Stimulated activated CD8-positive, alpha-beta memory T cell treated with anti-CD3 and anti-CD28 coated beads, Interleukin-7, amount 100 ng/mL, for 1 hour (primary cell): ENCODE data around the gene EXOC3L2.

Source experiments
- DNase-seq, 2 donors: peaks; one replicate each; pipeline ENCODE4 v3.0.0-alpha.2; 2020; ENCODE audit warnings: low read depth in 2 of 2

EXOC3L2 gene

GRCh38 chr19:45179892-45180370, 65.3 kb downstream of the EXOC3L2 start:
- DNase-seq = no peak

DNA sequence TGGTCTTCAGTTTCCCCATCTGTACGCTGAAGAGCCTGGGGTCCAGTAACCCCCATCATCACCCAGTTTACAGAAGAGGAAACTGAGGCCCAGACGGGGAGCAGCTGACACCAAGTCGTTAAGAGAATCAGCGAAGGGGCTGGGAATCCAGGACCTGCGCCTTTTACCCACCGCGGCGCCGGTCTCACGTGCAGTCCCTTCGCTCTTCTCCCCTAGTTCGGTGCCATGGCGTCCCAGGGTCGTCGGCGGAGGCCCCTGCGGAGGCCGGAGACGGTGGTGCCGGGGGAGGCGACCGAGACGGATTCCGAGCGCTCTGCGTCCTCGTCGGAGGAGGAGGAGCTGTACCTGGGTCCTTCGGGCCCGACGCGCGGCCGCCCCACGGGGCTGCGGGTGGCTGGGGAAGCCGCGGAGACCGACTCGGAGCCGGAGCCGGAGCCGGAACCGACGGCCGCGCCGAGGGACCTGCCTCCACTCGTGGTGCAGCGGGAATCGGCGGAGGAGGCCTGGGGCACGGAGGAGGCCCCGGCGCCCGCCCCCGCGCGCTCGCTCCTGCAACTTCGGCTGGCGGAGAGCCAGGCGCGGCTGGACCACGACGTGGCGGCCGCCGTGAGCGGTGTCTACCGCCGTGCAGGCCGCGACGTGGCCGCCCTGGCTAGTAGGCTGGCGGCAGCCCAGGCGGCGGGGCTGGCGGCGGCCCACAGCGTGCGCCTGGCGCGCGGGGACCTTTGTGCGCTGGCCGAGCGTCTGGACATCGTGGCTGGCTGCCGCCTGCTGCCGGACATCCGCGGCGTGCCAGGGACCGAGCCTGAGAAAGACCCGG, 65.9 kb downstream of the EXOC3L2 start:
- no peak for DNase-seq

- DNase-seq = peak; percentile 99
These were observed 66.7 kb downstream of the EXOC3L2 start, which contains the start of gene BLOC1S3 for GRCh38 chr19:45178262-45179071. Gene BLOC1S3 (plus strand): TSS chr19:45178784. CDS start chr19:45179297, 513 bp downstream.

DNA sequence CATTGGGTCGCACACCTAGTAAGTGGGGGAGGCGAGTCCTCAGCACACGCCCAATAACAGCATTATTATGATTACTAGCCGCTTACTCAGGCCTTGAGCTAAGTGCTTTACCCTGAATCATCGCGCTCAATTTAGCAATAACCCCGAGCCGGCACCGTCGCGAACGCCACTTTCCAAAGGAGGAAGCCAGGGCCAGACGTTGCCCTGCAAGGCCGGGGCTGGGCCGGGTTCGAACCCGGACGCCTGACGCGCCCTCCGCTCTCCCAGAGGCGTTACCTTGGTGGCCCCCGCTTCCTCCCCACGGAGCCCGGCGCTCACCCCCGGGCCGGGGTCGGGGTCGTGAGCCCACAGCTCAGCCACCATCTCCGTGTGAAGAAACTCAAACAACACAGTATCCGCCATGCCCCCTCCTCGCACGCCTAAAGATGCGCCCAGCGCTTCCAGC, 67.4 kb downstream of the EXOC3L2 start, which contains the start of gene TRAPPC6A:
TSS of gene TRAPPC6A (minus strand) at position 421 of the 445 bp plus-strand sequence. CDS start at position 402, 19 bp downstream.
- no peak for DNase-seq

GRCh38 chr19:45175515-45176345, 69.5 kb downstream of the EXOC3L2 start:
- no peak for DNase-seq

GRCh38 chr19:45173816-45174215, 71.4 kb downstream of the EXOC3L2 start:
- no peak for DNase-seq

- no peak for DNase-seq
These were observed 72.5 kb downstream of the EXOC3L2 start for GRCh38 chr19:45172611-45173208.

GRCh38 chr19:45172173-45172572, 73.0 kb downstream of the EXOC3L2 start:
- no peak for DNase-seq

- DNase-seq = no peak
These were observed 74.0 kb downstream of the EXOC3L2 start for GRCh38 chr19:45171211-45171623.

DNA sequence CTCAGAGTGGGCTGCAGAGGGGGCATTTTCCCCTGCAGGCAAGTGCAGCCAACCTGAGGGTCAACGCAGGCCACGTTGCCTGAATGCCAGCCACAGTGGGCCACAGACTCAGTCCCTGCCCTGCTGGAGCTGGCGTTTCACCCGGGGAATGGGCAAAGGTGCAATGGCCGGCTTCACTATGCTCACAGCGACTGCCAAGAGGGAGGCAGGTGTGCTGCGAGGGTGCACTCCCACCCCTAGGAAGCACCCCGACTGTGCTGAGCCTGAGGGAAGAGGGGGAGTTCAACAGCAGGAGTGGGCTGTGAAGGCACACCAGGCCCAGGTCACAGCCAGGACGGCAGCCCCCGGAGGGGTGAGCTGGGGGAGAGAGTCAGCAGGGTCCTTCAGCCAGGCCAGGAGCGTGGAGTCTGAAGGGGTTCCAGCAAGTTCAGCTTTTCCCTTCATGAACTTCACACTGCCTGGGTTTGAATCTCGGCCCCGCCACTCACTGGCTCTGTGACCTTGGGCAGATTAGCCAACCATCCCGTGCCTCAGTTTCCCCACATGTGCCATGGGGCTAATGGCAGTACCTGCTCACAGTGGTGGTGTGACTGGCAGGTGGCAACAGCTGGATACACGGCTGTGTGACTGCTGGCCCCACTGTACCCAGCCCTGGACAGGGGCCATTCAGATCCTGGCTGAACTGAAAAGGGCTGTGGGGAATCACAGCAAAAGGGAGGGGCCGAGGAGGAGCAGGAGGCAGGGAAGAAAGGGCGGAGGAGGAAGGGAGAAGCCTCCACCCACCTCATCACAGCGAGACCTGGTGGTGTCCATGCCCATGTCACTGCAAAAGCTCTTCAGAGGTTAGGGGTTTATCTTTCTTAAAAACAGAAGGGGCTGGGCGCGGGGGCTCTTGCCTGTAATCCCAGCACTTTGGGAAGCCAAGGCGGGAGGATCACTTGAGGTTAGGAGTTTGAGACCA, 74.8 kb downstream of the EXOC3L2 start:
- DNase-seq = no peak

DNA sequence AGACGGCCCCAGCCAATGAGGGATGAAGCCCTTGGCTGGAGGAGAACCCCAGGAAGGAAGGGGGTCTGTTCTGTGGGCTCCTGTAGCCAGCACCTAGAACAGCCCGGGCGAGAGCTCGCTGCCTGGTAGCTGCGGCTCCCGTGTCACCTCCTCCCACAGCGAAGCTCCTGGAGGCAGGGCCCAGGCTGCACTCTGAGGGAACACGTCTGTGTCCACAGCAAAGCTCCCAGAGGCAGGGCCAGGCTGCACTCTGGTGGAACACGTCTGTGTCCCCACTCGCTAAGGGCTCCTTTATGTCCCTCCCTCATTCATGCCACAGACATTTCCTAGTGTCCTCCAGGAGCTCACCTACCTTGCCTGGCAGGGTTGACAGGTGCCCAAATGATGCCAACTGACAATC, 75.6 kb downstream of the EXOC3L2 start:
- no peak for DNase-seq

- DNase-seq = no peak
These were observed 76.3 kb downstream of the EXOC3L2 start for GRCh38 chr19:45168767-45169351.

GRCh38 chr19:45166723-45167252, 78.4 kb downstream of the EXOC3L2 start:
- no peak for DNase-seq

- DNase-seq = no peak
These were observed 80.5 kb downstream of the EXOC3L2 start for GRCh38 chr19:45164577-45165335.

GRCh38 chr19:45163751-45164460, 81.3 kb downstream of the EXOC3L2 start:
- DNase-seq = no peak

- DNase-seq = no peak
These were observed 82.1 kb downstream of the EXOC3L2 start for GRCh38 chr19:45163156-45163555.

DNA sequence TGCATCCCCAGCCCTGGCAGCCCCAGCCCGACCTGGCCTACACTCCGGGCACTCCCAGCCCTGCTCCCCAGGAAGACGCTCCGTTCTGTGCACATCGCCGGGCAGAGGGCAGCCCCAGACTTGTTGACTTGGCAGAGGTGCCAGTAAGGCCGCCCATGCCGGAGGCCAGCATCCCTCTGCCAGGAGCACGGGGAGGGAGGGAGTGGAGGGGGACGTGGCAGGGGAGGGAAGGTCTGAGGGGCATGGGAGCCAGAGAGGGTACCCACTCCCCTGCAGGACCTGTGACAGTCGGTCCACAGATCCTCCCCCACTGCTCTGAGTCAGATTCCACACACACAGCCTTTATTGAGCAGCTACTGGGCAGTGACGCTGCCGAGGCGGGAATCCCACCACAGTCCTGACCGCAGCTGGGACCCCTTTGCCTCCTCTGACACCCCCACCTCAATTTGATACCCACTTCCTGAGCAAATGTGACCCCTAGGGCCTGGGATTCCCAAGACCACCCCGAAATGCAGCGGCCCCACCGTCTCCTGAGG, 82.5 kb downstream of the EXOC3L2 start:
- no peak for DNase-seq
